Central memory CD8-positive, alpha-beta T cell (primary cell): ENCODE measurements around the gene TRPM7.

ENCODE experiments used
- ATAC-seq: fragments of 150-1000 bp; cut with Tn5 transposase; replicated peaks from 2 replicates; pipeline ENCODE4 v1.10.0; 2022; ENCODE audit warnings: mild to moderate bottlenecking, moderate FRiP score, moderate number of reproducible peaks; ENCODE audit not compliant: poor library complexity, severe bottlenecking; ENCODE audit errors: extremely low read depth
- DNase-seq, 2 donors: peaks; one replicate each; pipeline ENCODE4 v3.0.0; 2021; ENCODE audit warnings: low spot score in 2 of 2
- H3K27ac Mint-ChIP-seq: one replicate; pipeline ENCODE4 v1.8.0; 2022; ENCODE audit warnings: low read depth, mild to moderate bottlenecking, moderate library complexity, mixed read lengths
- H3K27me3 Mint-ChIP-seq: one replicate; pipeline ENCODE4 v1.8.0; 2022; ENCODE audit warnings: mixed read lengths
- H3K36me3 Mint-ChIP-seq: one replicate; pipeline ENCODE4 v1.8.0; 2022; ENCODE audit warnings: mild to moderate bottlenecking, moderate library complexity, mixed read lengths; ENCODE audit not compliant: insufficient read depth
- H3K4me1 Mint-ChIP-seq: one replicate; pipeline ENCODE4 v1.8.0; 2022; ENCODE audit warnings: mixed read lengths
- H3K4me3 Mint-ChIP-seq: one replicate; pipeline ENCODE4 v1.8.0; 2022; ENCODE audit warnings: mild to moderate bottlenecking, moderate library complexity, mixed read lengths
- H3K9me3 Mint-ChIP-seq: one replicate; pipeline ENCODE4 v1.8.0; 2022; ENCODE audit warnings: mixed read lengths

The TRPM7 gene

GRCh38 chr15:50687302-50687902 lies 805 bp upstream of the TRPM7 start:
- DNase-seq, result no peak
- Mint-ChIP-seq H3K9me3 (no peaks in the 10 kb centered on the region), H3K36me3 (peaks cover 22% of the 10 kb centered on the region), H3K4me1 (peaks cover 50% of the 10 kb centered on the region), H3K27ac (peak overlapping the region; percentile 99), H3K27me3 (no peaks in the 10 kb centered on the region), H3K4me3 (peak overlapping the region; percentile 100)
- no peak for ATAC-seq

DNA sequence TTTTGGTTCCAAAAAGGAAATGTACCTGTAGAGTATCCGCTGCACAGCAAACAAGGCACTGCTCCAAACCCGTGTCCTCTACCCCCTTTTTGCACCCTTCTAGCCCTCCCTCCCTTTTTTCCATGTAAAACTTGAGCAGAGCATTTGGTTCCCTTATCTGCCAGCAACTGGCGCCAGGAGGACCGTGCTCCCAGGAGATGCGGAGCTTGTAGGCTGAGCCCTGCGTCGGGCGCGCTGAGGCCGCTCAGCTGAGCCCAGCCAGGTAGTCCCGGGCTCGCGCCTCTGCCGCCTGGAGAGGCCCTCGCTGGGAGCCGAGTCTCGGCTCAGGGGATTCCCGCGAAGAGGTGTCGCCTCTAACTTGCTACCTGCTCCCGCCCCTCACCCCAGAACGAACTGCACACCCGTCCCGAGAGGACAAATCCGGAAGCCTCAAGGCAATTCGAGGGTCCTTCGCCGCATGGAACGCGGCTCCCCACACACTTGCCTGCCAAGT lies 575 bp downstream of the TRPM7 start:
- H3K4me1 Mint-ChIP-seq, result peaks cover 59% of the 10 kb centered on the region
- H3K27ac Mint-ChIP-seq, result peak overlapping the region; percentile 99
- DNase-seq, result peak; percentile 49 to 62
- H3K9me3 Mint-ChIP-seq, result no peaks in the 10 kb centered on the region
- H3K27me3 Mint-ChIP-seq, result no peaks in the 10 kb centered on the region
- peaks cover 24% of the 10 kb centered on the region for H3K36me3 Mint-ChIP-seq
- H3K4me3 Mint-ChIP-seq, result peak overlapping the region; percentile 100
- peak; percentile 75 for ATAC-seq

- Mint-ChIP-seq H3K4me1 (peaks cover 60% of the 10 kb centered on the region), H3K27me3 (no peaks in the 10 kb centered on the region), H3K9me3 (no peaks in the 10 kb centered on the region), H3K27ac (peak overlapping the region; percentile 99), H3K36me3 (peaks cover 24% of the 10 kb centered on the region), H3K4me3 (peak overlapping the region; percentile 100)
- DNase-seq (no peak), ATAC-seq (no peak)
These were observed 1.2 kb downstream of the TRPM7 start for GRCh38 chr15:50685191-50685975.

GRCh38 chr15:50681467-50681866 lies 5.1 kb downstream of the TRPM7 start:
- H3K4me3 Mint-ChIP-seq, result no peak overlapping the region
- no peaks in the 10 kb centered on the region for H3K27me3 Mint-ChIP-seq
- peaks cover 17% of the 10 kb centered on the region for H3K36me3 Mint-ChIP-seq
- DNase-seq (no peak), ATAC-seq (no peak)
- peaks cover 52% of the 10 kb centered on the region for H3K4me1 Mint-ChIP-seq
- H3K27ac Mint-ChIP-seq, result no peak overlapping the region
- H3K9me3 Mint-ChIP-seq, result no peaks in the 10 kb centered on the region

GRCh38 chr15:50676799-50677483 lies 9.7 kb downstream of the TRPM7 start:
- H3K36me3 Mint-ChIP-seq, result peaks cover 7% of the 10 kb centered on the region
- no peak for DNase-seq
- no peak overlapping the region for H3K27ac Mint-ChIP-seq
- no peaks in the 10 kb centered on the region for H3K9me3 Mint-ChIP-seq
- no peak for ATAC-seq
- peaks cover 22% of the 10 kb centered on the region for H3K4me1 Mint-ChIP-seq
- H3K4me3 Mint-ChIP-seq, result no peak overlapping the region
- H3K27me3 Mint-ChIP-seq, result no peaks in the 10 kb centered on the region

- H3K36me3 Mint-ChIP-seq, result peaks cover 9% of the 10 kb centered on the region
- ATAC-seq (no peak), DNase-seq (no peak)
- H3K4me1 Mint-ChIP-seq, result peaks cover 18% of the 10 kb centered on the region
- no peaks in the 10 kb centered on the region for H3K27me3 Mint-ChIP-seq
- no peak overlapping the region for H3K4me3 Mint-ChIP-seq
- no peaks in the 10 kb centered on the region for H3K9me3 Mint-ChIP-seq
- peak overlapping the region; percentile 50 for H3K27ac Mint-ChIP-seq
These were observed 11.0 kb downstream of the TRPM7 start for GRCh38 chr15:50675535-50676144.

GRCh38 chr15:50670115-50670514 lies 16.5 kb downstream of the TRPM7 start:
- DNase-seq (no peak), ATAC-seq (no peak)
- peaks cover 35% of the 10 kb centered on the region for H3K4me1 Mint-ChIP-seq
- H3K36me3 Mint-ChIP-seq, result peaks cover 8% of the 10 kb centered on the region
- H3K9me3 Mint-ChIP-seq, result no peaks in the 10 kb centered on the region
- no peaks in the 10 kb centered on the region for H3K27me3 Mint-ChIP-seq
- no peak overlapping the region for H3K4me3 Mint-ChIP-seq
- no peak overlapping the region for H3K27ac Mint-ChIP-seq

DNA sequence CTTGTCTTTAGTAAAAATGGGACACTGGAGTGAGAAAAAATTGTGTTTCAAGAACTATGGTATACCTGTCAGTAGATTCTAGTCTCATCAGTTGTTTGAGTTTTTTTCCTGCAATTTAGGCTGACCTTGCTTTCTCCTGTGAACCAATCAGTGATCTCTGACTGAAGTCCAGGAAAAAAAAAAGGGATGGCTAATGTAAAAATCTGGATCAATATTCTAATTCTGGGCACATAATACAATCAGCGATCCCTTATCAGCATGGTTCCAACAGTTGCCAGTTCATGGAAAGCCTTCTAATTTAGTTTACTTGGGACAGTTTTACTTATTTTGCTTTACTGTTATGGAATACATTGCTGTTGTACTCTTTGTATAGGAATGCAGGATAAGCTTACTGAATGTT lies 17.0 kb downstream of the TRPM7 start:
- Mint-ChIP-seq H3K36me3 (peaks cover 8% of the 10 kb centered on the region), H3K27me3 (no peaks in the 10 kb centered on the region), H3K4me3 (no peak overlapping the region), H3K27ac (no peak overlapping the region), H3K4me1 (peaks cover 34% of the 10 kb centered on the region), H3K9me3 (no peaks in the 10 kb centered on the region)
- DNase-seq (no peak), ATAC-seq (no peak)

DNA sequence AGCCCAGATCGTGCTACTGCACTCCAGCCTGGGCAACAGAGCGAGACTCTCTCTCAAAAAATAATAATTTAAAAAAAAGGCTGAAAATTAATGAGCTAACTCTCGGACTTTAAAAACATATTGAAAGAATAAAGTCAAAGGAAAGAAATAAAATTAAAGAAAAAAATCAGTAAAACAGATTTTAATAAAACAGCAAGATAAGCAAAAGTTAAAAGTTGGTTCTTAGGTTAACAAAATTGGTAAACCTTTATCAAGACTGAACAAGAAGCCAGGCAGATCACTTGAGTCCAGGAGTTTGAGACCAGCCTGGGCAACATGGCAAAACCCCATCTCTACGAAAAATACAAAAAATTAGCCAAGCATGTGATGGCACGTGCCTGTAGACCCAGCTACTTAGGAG lies 20.7 kb downstream of the TRPM7 start:
- Mint-ChIP-seq H3K9me3 (no peaks in the 10 kb centered on the region), H3K36me3 (peaks cover 21% of the 10 kb centered on the region), H3K27ac (peak overlapping the region; percentile 74), H3K4me3 (no peak overlapping the region), H3K27me3 (no peaks in the 10 kb centered on the region), H3K4me1 (peaks cover 29% of the 10 kb centered on the region)
- ATAC-seq (no peak), DNase-seq (no peak)

- no peaks in the 10 kb centered on the region for H3K27me3 Mint-ChIP-seq
- H3K27ac Mint-ChIP-seq, result peak overlapping the region; percentile 85
- H3K4me3 Mint-ChIP-seq, result no peak overlapping the region
- peaks cover 16% of the 10 kb centered on the region for H3K4me1 Mint-ChIP-seq
- ATAC-seq, result no peak
- H3K36me3 Mint-ChIP-seq, result peaks cover 61% of the 10 kb centered on the region
- no peak for DNase-seq
- H3K9me3 Mint-ChIP-seq, result no peaks in the 10 kb centered on the region
These were observed 31.0 kb downstream of the TRPM7 start for GRCh38 chr15:50655555-50655954.

DNA sequence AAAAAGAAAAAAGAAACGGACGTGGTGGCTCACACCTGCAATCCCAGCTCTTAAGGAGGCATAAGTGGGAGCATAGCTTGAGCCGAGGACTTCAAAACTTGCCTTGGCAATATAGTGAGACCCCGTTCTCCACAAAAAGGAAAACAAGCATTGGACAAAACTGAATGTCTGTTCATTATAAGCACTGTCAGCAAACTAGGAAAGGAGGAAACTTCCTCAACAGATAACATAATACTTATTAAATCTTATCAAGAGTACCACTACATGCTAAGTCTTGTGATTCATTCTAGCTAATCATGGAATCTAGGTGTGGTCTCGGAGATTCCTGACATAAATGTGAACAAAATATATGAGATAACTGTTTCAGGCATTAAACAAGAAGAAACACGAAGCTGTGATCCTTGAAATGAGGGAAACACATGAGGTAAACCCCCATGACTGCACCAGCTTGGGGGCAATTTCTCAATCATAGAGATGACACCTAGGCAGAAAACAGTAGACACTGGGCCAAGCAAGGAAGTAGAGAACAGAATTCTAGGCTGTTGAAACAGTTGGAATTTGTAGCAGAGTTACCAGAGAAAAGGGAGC lies 33.3 kb downstream of the TRPM7 start:
- Mint-ChIP-seq H3K27ac (peak overlapping the region; percentile 85), H3K4me3 (no peak overlapping the region), H3K36me3 (peaks cover 71% of the 10 kb centered on the region), H3K4me1 (peaks cover 16% of the 10 kb centered on the region), H3K9me3 (no peaks in the 10 kb centered on the region), H3K27me3 (no peaks in the 10 kb centered on the region)
- no peak for ATAC-seq
- no peak for DNase-seq

DNA sequence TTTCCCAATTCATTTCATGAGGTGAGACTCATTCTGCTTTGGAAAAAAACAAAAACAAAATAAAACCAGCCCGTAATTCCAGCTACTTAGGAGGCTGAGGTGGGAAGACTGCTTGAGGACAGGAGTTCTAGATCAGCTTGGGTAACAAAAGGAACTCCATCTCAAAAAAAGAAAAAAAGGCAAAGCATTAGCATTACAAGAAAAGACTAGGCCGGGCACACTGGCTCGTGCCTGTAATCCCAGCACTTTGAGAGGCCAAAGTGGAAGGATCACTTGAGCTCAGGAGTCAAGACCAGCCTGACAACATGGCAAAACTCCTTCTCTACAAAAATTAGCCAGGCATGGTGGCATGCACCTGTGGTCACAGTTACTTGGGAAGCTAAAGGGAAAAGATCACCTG lies 33.9 kb downstream of the TRPM7 start:
- Mint-ChIP-seq H3K4me1 (peaks cover 16% of the 10 kb centered on the region), H3K4me3 (no peak overlapping the region), H3K27ac (no peak overlapping the region), H3K9me3 (no peaks in the 10 kb centered on the region), H3K36me3 (peaks cover 73% of the 10 kb centered on the region), H3K27me3 (no peaks in the 10 kb centered on the region)
- ATAC-seq (no peak), DNase-seq (no peak)
